ENCODE measurements around the gene BSN. TPM values are rescaled to one million over a fixed set of nuclear protein-coding genes. Genes with fewer than 3 reads are reported as not detected.

The BSN gene
- total RNA-seq, 2 donors from 2014 or later = 1.3 to 6.6 TPM

DNA sequence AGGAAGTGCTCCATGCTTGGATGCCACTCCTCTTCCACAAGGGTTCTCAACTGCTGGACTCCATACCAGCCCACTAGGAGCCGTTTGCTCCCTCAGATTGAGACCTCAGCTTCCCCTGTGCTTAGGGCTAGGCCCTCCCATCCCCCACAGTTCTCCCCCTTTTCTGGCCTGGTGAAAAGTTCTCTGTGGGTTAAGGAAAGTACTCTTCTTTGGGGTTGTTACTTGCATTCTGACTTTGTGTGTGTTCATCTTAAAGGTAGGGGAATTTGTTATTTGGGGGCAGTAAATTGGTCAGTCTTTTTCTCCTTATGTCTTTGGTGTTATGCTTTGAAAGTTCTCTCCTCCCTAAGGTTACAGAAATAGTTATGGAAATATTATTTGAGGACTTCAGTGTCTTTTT lies 95.9 kb downstream of the BSN start:
- Histone ChIP-seq H3K4me3 (no peak overlapping the region), H3K27ac (no peak overlapping the region), H3K27me3 (no peaks in the 10 kb centered on the region), H3K36me3 (replicated peaks in 1 of 2; ENCODE audit: insufficient read depth in 1 of 2, low read depth in 2 of 2) (no peaks in the 10 kb centered on the region), H3K9me3 (no peaks in the 10 kb centered on the region), H3K4me1 (peaks cover 18% of the 10 kb centered on the region)
- DNase-seq = no peak
- WGBS, 2 donors = 75 to 92% methylated on average over 1 of the region's 1 CpG
- ATAC-seq = no peak
- TF ChIP-seq CTCF (IDR thresholded peaks at IDR 0.05) (no peak), POLR2A (IDR thresholded peaks at IDR 0.05) (no peak)
- intact Hi-C loops (cut with DNase I) = no loop called here

DNA sequence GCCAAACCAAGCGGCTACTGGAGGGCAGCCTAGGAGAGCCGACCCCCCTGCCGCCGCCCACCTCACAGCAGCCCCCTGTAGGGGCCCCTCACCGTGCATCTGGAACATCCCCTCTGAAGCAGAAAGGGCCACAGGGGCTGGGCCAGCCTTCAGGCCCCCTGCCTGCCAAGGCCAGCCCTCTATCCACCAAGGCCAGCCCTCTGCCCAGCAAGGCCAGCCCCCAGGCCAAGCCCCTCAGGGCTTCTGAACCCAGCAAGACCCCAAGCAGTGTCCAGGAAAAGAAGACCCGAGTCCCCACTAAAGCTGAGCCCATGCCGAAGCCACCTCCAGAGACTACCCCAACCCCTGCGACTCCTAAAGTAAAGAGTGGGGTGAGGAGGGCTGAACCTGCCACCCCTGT lies 96.4 kb downstream of the BSN start:
- WGBS, 2 donors = 68 to 80% methylated on average over 7 to 8 of the region's 8 CpGs
- DNase-seq (no peak), ATAC-seq (no peak)
- H3K36me3 ChIP-seq (replicated peaks in 1 of 2; ENCODE audit: insufficient read depth in 1 of 2, low read depth in 2 of 2) = no peaks in the 10 kb centered on the region
- no peak overlapping the region for H3K4me3 ChIP-seq
- no peaks in the 10 kb centered on the region for H3K27me3 ChIP-seq
- intact Hi-C loops (cut with DNase I) = no loop called here
- peaks cover 18% of the 10 kb centered on the region for H3K4me1 ChIP-seq
- H3K9me3 ChIP-seq = no peaks in the 10 kb centered on the region
- no peak for TF ChIP-seq CTCF (IDR thresholded peaks at IDR 0.05)
- no peak for TF ChIP-seq POLR2A (IDR thresholded peaks at IDR 0.05)
- no peak overlapping the region for H3K27ac ChIP-seq

DNA sequence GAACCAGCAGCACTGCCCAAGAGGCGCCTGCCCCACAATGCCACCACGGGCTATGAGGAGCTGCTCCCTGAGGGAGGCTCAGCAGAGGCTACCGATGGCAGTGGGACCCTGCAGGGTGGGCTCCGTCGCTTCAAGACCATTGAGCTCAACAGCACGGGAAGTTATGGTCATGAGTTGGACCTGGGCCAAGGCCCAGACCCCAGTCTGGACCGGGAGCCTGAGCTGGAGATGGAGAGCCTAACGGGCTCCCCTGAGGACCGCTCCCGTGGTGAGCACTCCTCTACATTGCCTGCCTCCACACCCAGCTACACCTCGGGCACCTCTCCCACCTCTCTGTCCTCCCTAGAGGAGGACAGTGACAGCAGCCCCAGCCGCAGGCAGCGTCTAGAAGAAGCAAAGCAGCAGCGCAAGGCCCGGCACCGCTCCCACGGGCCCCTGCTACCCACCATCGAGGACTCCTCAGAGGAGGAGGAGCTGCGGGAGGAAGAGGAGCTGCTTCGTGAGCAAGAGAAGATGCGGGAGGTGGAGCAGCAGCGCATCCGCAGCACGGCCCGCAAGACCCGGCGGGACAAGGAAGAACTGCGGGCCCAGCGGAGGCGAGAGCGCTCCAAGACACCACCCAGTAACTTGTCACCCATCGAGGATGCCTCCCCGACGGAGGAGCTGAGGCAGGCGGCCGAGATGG lies 98.1 kb downstream of the BSN start:
- Histone ChIP-seq H3K4me3 (no peak overlapping the region), H3K9me3 (no peaks in the 10 kb centered on the region), H3K4me1 (peaks cover 16% of the 10 kb centered on the region), H3K27me3 (no peaks in the 10 kb centered on the region), H3K27ac (no peak overlapping the region), H3K36me3 (replicated peaks in 1 of 2; ENCODE audit: insufficient read depth in 1 of 2, low read depth in 2 of 2) (no peaks in the 10 kb centered on the region)
- DNase-seq (no peak), ATAC-seq (no peak)
- intact Hi-C loops (cut with DNase I) = no loop called here
- WGBS, 2 donors = 89 to 91% methylated on average over 25 to 34 of the region's 36 CpGs
- no peak for TF ChIP-seq CTCF (IDR thresholded peaks at IDR 0.05)
- no peak for TF ChIP-seq POLR2A (IDR thresholded peaks at IDR 0.05)

DNA sequence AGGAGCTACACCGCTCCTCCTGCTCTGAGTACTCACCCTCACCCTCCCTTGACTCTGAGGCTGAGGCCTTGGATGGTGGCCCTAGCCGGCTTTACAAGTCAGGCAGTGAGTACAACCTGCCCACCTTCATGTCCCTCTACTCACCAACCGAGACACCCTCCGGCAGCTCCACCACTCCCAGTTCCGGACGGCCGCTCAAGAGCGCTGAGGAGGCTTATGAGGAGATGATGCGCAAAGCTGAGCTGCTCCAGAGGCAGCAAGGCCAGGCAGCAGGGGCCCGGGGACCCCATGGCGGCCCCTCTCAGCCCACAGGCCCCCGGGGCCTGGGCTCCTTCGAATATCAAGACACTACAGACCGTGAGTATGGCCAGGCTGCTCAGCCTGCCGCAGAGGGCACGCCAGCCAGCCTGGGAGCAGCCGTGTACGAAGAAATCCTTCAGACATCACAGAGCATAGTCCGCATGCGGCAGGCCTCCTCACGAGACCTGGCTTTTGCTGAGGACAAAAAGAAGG lies 98.7 kb downstream of the BSN start:
- Histone ChIP-seq H3K9me3 (no peaks in the 10 kb centered on the region), H3K27ac (no peak overlapping the region), H3K4me3 (no peak overlapping the region), H3K4me1 (peaks cover 10% of the 10 kb centered on the region), H3K27me3 (no peaks in the 10 kb centered on the region), H3K36me3 (replicated peaks in 1 of 2; ENCODE audit: insufficient read depth in 1 of 2, low read depth in 2 of 2) (no peaks in the 10 kb centered on the region)
- intact Hi-C loops (cut with DNase I) = no loop called here
- DNase-seq (no peak), ATAC-seq (no peak)
- 85 to 91% methylated on average over 19 to 21 of the region's 21 CpGs for WGBS, 2 donors
- TF ChIP-seq POLR2A (IDR thresholded peaks at IDR 0.05) (no peak), CTCF (IDR thresholded peaks at IDR 0.05) (no peak)

- DNase-seq (no peak), ATAC-seq (no peak)
- Histone ChIP-seq H3K4me1 (peaks cover 4% of the 10 kb centered on the region), H3K27ac (no peak overlapping the region), H3K36me3 (replicated peaks in 1 of 2; ENCODE audit: insufficient read depth in 1 of 2, low read depth in 2 of 2) (no peaks in the 10 kb centered on the region), H3K9me3 (no peaks in the 10 kb centered on the region), H3K27me3 (no peaks in the 10 kb centered on the region), H3K4me3 (no peak overlapping the region)
- intact Hi-C loops (cut with DNase I) = no loop called here
- WGBS, 2 donors = 75 to 78% methylated on average over 5 to 8 of the region's 8 CpGs
- TF ChIP-seq POLR2A (IDR thresholded peaks at IDR 0.05) (no peak), CTCF (IDR thresholded peaks at IDR 0.05) (no peak)
Measured at GRCh38 chr3:49653621-49654020, 99.3 kb downstream of the BSN start.

Measured in body of pancreas (tissue), 4 donors.